ENCODE data around the gene SMAD3.

- TF ChIP-seq CTCF (IDR thresholded peaks at IDR 0.05), result no peak
- no peak for TF ChIP-seq EZH2 (IDR thresholded peaks at IDR 0.05; ENCODE audit: borderline replicate concordance, insufficient read depth, low read depth, low read length, poor library complexity, severe bottlenecking)
These were observed 121.3 kb downstream of the SMAD3 start for GRCh38 chr15:67186688-67187087.
